ENCODE data around the gene ITGB5.

The ITGB5 gene

GRCh38 chr3:124853446-124853845 lies 33.7 kb downstream of the ITGB5 start:
- TF ChIP-seq POLR2AphosphoS5 (IDR thresholded peaks at IDR 0.05; ENCODE audit: low read depth, low read length) (no peak), SIN3A (IDR thresholded peaks at IDR 0.05; ENCODE audit: borderline replicate concordance, insufficient read depth, low read length) (no peak), REST (IDR thresholded peaks at IDR 0.05; ENCODE audit: insufficient read depth in 1 of 2, low read depth in 2 of 2, low read length in 2 of 2) (no peak), FOXP2 (optimal IDR thresholded peaks at IDR 0.05; ENCODE audit: borderline replicate concordance, extremely low read depth, extremely low read length, insufficient read depth) (no peak), TAF1 (IDR thresholded peaks at IDR 0.05; ENCODE audit: borderline replicate concordance, insufficient read depth, low read length) (no peak)

GRCh38 chr3:124851905-124852304 lies 35.3 kb downstream of the ITGB5 start:
- no peak for TF ChIP-seq TAF1 (IDR thresholded peaks at IDR 0.05; ENCODE audit: borderline replicate concordance, insufficient read depth, low read length)
- no peak for TF ChIP-seq FOXP2 (optimal IDR thresholded peaks at IDR 0.05; ENCODE audit: borderline replicate concordance, extremely low read depth, extremely low read length, insufficient read depth)

- TF ChIP-seq TAF1 (IDR thresholded peaks at IDR 0.05; ENCODE audit: borderline replicate concordance, insufficient read depth, low read length), result no peak
- TF ChIP-seq FOXP2 (optimal IDR thresholded peaks at IDR 0.05; ENCODE audit: borderline replicate concordance, extremely low read depth, extremely low read length, insufficient read depth), result no peak
- TF ChIP-seq REST (IDR thresholded peaks at IDR 0.05; ENCODE audit: insufficient read depth in 1 of 2, low read depth in 2 of 2, low read length in 2 of 2), result no peak
- TF ChIP-seq POLR2AphosphoS5 (IDR thresholded peaks at IDR 0.05; ENCODE audit: low read depth, low read length), result no peak
- no peak for TF ChIP-seq SIN3A (IDR thresholded peaks at IDR 0.05; ENCODE audit: borderline replicate concordance, insufficient read depth, low read length)
These were observed 36.0 kb downstream of the ITGB5 start for GRCh38 chr3:124851136-124851535.

GRCh38 chr3:124850633-124851032 lies 36.5 kb downstream of the ITGB5 start:
- TF ChIP-seq TAF1 (IDR thresholded peaks at IDR 0.05; ENCODE audit: borderline replicate concordance, insufficient read depth, low read length), result no peak
- TF ChIP-seq REST (IDR thresholded peaks at IDR 0.05; ENCODE audit: insufficient read depth in 1 of 2, low read depth in 2 of 2, low read length in 2 of 2), result no peak
- no peak for TF ChIP-seq SIN3A (IDR thresholded peaks at IDR 0.05; ENCODE audit: borderline replicate concordance, insufficient read depth, low read length)
- TF ChIP-seq FOXP2 (optimal IDR thresholded peaks at IDR 0.05; ENCODE audit: borderline replicate concordance, extremely low read depth, extremely low read length, insufficient read depth), result no peak
- TF ChIP-seq POLR2AphosphoS5 (IDR thresholded peaks at IDR 0.05; ENCODE audit: low read depth, low read length), result no peak

- TF ChIP-seq SIN3A (IDR thresholded peaks at IDR 0.05; ENCODE audit: borderline replicate concordance, insufficient read depth, low read length), result no peak
- no peak for TF ChIP-seq TAF1 (IDR thresholded peaks at IDR 0.05; ENCODE audit: borderline replicate concordance, insufficient read depth, low read length)
- TF ChIP-seq POLR2AphosphoS5 (IDR thresholded peaks at IDR 0.05; ENCODE audit: low read depth, low read length), result no peak
- no peak for TF ChIP-seq FOXP2 (optimal IDR thresholded peaks at IDR 0.05; ENCODE audit: borderline replicate concordance, extremely low read depth, extremely low read length, insufficient read depth)
- no peak for TF ChIP-seq REST (IDR thresholded peaks at IDR 0.05; ENCODE audit: insufficient read depth in 1 of 2, low read depth in 2 of 2, low read length in 2 of 2)
These were observed 37.0 kb downstream of the ITGB5 start for GRCh38 chr3:124850212-124850611.

Data from PFSK-1 (cell line).